Sigmoid colon (tissue), 7 donors: ENCODE results near the gene VSIG1. TPM values are rescaled to one million over a fixed set of nuclear protein-coding genes. Genes with fewer than 3 reads are reported as not detected.

Source experiments
- DNase-seq: peaks from one replicate; pipeline ENCODE4 v3.0.0-alpha.2; 2019
- H3K27ac ChIP-seq, 4 donors: fragments of 200-600 bp; sonication (generic); one replicate each; pipeline ENCODE4 v1.5.1; 2016 to 2019; ENCODE audit warnings: mild to moderate bottlenecking in 1 of 4
- H3K27me3 ChIP-seq, 3 donors: fragments of 200-600 bp; sonication (generic); one replicate each; pipeline ENCODE4 v1.5.1; 2019; ENCODE audit warnings: mild to moderate bottlenecking in 1 of 3
- H3K36me3 ChIP-seq, 4 donors: fragments of 200-600 bp; sonication (generic); one replicate each; pipeline ENCODE4 v1.5.1; 2016 to 2019
- H3K4me1 ChIP-seq, 4 donors: fragments of 200-600 bp; sonication (generic); one replicate each; pipeline ENCODE4 v1.5.1; 2017 to 2019
- H3K4me3 ChIP-seq, 4 donors: fragments of 200-600 bp; sonication (generic); one replicate each; pipeline ENCODE4 v1.5.1; 2017 to 2019; ENCODE audit warnings: mild to moderate bottlenecking in 2 of 4, moderate library complexity in 1 of 4
- H3K9me3 ChIP-seq, 4 donors: fragments of 200-600 bp in 3 of 4; sonication (generic) in 3 of 4; one replicate each; pipeline versions ENCODE4 v1.5.1 to v1.6.1; 2013 to 2019
- EP300 ChIP-seq, 4 donors: sonication (generic); formaldehyde crosslinking; IDR thresholded peaks; one replicate each; pipeline ENCODE4 v1.6.1; 2017; ENCODE audit warnings: antibody characterized with exemption in 4 of 4
- POLR2A ChIP-seq, 2 donors: fragments of 450-650 bp; IDR thresholded peaks; one replicate each; pipeline ENCODE4 v1.6.1; 2016; ENCODE audit warnings: antibody characterized with exemption in 2 of 2, mild to moderate bottlenecking in 2 of 2, moderate library complexity in 2 of 2
- POLR2AphosphoS5 ChIP-seq, 4 donors: sonication (generic); formaldehyde crosslinking; IDR thresholded peaks; one replicate each; pipeline ENCODE4 v1.6.1; 2017; ENCODE audit warnings: antibody characterized with exemption in 4 of 4
- WGBS, 2 donors: extraction: QIAGEN DNeasy Blood & Tissue Kit; methylation state at CpG; one replicate each; pipeline ENCODE4 v1.1.7; 2013; 5-methylcytosine and 5-hydroxymethylcytosine counted together
- intact Hi-C: fragments of 100-400 bp; cut with DNase I; formaldehyde crosslinking; loops from one replicate; pipeline ENCODE4 v1.15.1; 2023
- polyA plus RNA-seq, 3 donors: library from polyadenylated mRNA; stranded (reverse); fragments of 200-250 nt; gene quantifications; one replicate each; pipeline ENCODE4 v1.2.3, GENCODE V29; 2013
- total RNA-seq, 4 donors: library from RNA; depleted of rRNA; stranded (reverse); fragments of >200 nt; gene quantifications; one replicate each; pipeline ENCODE4 v1.1.0, GENCODE V29; 2016
- TF ChIP-seq, protein P1 (sequence below), 4 experiments: fragments of 450-650 bp in 3 of 4; fragments of 200-600 bp in 1 of 4; IDR thresholded peaks; one replicate each; pipeline ENCODE4 v1.5.1; 2016 to 2019; ENCODE audit warnings: antibody characterized with exemption in 4 of 4, mild to moderate bottlenecking in 3 of 4, moderate library complexity in 2 of 4
- donor health status: healthy with polysubstance abuse.
- donor health status: Bipolar disorder and iron deficiency.
- donor health status: healthy.

The VSIG1 gene
- total and polyA plus RNA-seq, 7 donors, result 0.36 to 0.64 TPM; not detected in 5

DNA sequence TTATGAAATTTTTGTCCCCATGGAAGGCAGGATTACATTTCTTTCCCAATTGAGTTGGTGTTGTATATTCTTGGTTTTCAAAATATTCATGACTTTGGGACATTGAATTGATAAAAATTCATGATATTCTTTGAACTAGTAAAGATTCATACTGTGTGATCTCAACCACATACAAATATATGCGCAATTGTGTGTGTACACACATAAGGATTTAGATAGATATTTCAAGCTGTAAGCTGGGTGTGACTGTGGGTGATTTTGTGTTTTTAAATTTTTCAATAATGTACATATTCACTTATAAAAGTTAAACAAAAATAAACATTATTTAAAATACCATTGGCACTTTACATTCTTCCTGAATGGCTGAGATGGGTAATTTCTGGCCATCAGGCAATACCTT is 19.5 kb upstream of the VSIG1 start:
- no peak for DNase-seq

DNA sequence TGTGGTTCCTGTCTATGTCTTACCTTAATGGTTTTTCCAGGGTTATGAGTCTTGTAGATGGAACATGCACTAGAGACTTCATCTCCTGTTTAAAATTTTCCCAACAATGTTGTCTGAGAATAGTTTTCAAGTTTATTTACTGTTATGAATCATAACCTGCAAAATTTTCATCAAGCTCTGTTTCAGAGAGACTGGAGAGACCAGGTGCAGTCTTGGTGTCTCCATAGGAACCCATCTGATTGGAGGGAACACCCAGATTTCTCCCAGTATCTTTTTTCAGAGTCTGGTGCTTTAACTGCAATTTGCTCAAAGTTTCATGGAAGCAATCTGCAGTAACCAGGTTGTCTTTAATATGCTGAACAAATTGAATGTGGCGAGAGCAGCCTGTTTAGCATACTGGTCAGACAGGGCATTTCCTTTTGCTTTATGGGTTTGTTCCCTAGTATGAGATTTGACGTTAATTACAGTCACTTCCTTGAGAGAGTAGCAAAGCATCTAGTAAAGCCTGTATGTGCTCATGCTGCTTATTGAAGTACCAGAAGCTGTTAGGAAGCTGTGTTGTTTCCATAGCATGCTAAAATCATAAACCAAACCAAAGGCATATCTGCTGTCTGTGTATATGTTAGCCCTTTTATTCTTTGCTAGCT is 18.8 kb upstream of the VSIG1 start:
- TF ChIP-seq EP300 (IDR thresholded peaks at IDR 0.05) (no peak), POLR2AphosphoS5 (IDR thresholded peaks at IDR 0.05) (no peak), POLR2A (IDR thresholded peaks at IDR 0.05) (no peak)
- TF ChIP-seq, protein P1, sequence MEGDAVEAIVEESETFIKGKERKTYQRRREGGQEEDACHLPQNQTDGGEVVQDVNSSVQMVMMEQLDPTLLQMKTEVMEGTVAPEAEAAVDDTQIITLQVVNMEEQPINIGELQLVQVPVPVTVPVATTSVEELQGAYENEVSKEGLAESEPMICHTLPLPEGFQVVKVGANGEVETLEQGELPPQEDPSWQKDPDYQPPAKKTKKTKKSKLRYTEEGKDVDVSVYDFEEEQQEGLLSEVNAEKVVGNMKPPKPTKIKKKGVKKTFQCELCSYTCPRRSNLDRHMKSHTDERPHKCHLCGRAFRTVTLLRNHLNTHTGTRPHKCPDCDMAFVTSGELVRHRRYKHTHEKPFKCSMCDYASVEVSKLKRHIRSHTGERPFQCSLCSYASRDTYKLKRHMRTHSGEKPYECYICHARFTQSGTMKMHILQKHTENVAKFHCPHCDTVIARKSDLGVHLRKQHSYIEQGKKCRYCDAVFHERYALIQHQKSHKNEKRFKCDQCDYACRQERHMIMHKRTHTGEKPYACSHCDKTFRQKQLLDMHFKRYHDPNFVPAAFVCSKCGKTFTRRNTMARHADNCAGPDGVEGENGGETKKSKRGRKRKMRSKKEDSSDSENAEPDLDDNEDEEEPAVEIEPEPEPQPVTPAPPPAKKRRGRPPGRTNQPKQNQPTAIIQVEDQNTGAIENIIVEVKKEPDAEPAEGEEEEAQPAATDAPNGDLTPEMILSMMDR (IDR thresholded peaks at IDR 0.05), result no peak
- intact Hi-C loops, result no loop called here
- Histone ChIP-seq H3K27ac (no peak overlapping the region), H3K4me3 (no peak overlapping the region), H3K36me3 (no peaks in the 10 kb centered on the region), H3K4me1 (no peaks in the 10 kb centered on the region), H3K27me3 (no peaks in the 10 kb centered on the region), H3K9me3 (no peaks in the 10 kb centered on the region)
- 14 to 41% methylated on average over 2 of the region's 2 CpGs for WGBS, 2 donors
- DNase-seq, result no peak

More for the DNA sequence above, 19.5 kb upstream of the VSIG1 start:
- WGBS, 2 donors, result 97% methylated on average over 1 of the region's 1 CpG
- no peak for TF ChIP-seq POLR2A (IDR thresholded peaks at IDR 0.05)
- TF ChIP-seq, protein P1 (IDR thresholded peaks at IDR 0.05), result no peak
- TF ChIP-seq POLR2AphosphoS5 (IDR thresholded peaks at IDR 0.05), result no peak
- no peak for TF ChIP-seq EP300 (IDR thresholded peaks at IDR 0.05)
- intact Hi-C loops, result no loop called here
- Histone ChIP-seq H3K9me3 (no peaks in the 10 kb centered on the region), H3K4me3 (no peak overlapping the region), H3K4me1 (no peaks in the 10 kb centered on the region), H3K27ac (no peak overlapping the region), H3K27me3 (no peaks in the 10 kb centered on the region), H3K36me3 (no peaks in the 10 kb centered on the region)

DNA sequence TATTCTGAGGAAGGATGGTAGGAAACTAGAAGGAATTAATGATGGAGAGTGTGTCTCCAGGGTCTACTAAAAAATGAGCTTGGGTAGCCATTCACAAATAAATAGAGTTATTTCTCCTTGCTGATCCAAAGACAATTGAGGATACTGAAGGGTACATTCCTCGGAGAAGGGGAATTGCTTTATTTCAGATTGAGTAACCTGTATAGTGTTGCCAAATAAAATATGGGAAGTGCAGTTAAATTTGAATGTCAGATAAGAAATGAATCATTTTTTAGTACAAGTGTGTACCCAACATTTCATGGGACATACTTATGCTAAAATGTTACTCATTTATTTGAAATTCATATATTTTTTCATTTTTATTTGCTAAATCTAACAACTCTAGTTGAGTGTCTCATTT is 16.0 kb upstream of the VSIG1 start:
- intact Hi-C loops, result no loop called here
- H3K27me3 ChIP-seq, result no peaks in the 10 kb centered on the region
- no peaks in the 10 kb centered on the region for H3K9me3 ChIP-seq
- WGBS, 2 donors, result 33 to 77% methylated on average over 1 of the region's 1 CpG
- no peak for TF ChIP-seq POLR2A (IDR thresholded peaks at IDR 0.05)
- TF ChIP-seq, protein P1 (IDR thresholded peaks at IDR 0.05), result no peak
- no peak for TF ChIP-seq POLR2AphosphoS5 (IDR thresholded peaks at IDR 0.05)
- no peak for TF ChIP-seq EP300 (IDR thresholded peaks at IDR 0.05)
- no peak overlapping the region for H3K4me3 ChIP-seq
- no peaks in the 10 kb centered on the region for H3K4me1 ChIP-seq
- no peaks in the 10 kb centered on the region for H3K36me3 ChIP-seq
- no peak overlapping the region for H3K27ac ChIP-seq
- no peak for DNase-seq

DNA sequence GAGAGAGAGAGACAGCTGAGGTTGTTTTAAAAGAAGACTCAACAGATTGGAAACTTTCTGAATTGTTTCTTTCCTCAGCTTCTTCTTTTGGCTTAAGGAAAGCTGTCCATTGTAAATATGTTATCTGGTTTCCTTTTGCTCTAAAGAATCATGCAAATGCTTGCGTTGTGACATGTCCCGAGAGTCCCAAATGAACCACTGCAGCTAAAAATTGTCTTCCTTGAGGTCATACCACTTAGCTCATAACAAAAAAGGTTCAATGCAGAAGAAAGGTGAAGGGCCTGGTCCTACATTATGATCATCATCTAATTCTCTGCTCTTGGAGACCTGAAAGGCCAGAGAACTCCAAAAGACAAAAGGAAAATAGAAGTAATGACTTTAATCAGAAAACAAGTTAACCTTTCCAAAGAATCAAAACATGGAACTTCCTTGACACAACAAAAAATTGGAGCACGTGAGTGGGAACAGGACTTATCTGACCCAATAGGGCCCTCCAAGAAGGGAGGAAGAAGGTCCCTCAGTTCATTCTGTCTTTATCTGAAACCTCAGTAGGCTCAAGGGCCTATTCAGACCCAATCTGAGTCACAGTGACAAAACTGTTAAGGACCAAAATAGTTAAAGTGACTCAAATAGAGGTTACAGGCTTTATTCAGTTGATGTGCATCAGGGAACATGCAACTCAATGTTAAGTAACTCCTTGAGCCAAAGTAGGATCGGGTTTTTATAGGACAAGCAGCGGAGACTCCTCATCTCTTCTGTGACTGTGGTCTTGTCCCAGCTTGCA is 14.7 kb upstream of the VSIG1 start:
- Histone ChIP-seq H3K9me3 (no peaks in the 10 kb centered on the region), H3K27me3 (no peaks in the 10 kb centered on the region), H3K36me3 (no peaks in the 10 kb centered on the region), H3K27ac (no peak overlapping the region), H3K4me1 (no peaks in the 10 kb centered on the region), H3K4me3 (no peak overlapping the region)
- 84 to 92% methylated on average over 5 of the region's 5 CpGs for WGBS, 2 donors
- intact Hi-C loops, result no loop called here
- no peak for DNase-seq
- TF ChIP-seq POLR2A (IDR thresholded peaks at IDR 0.05) (no peak), EP300 (IDR thresholded peaks at IDR 0.05) (no peak), POLR2AphosphoS5 (IDR thresholded peaks at IDR 0.05) (no peak)
- TF ChIP-seq, protein P1 (IDR thresholded peaks at IDR 0.05), result no peak
